SH-SY5Y (cell line): ENCODE results near the gene IFIT3.

Source experiments
- GATA2 ChIP-seq: IDR thresholded peaks from 2 replicates; pipeline ENCODE4 v1.6.1; 2011; ENCODE audit warnings: mild to moderate bottlenecking, low read depth, low read length
- GATA3 ChIP-seq: IDR thresholded peaks from 2 replicates; pipeline ENCODE4 v1.6.1; 2011; ENCODE audit warnings: low read depth, mild to moderate bottlenecking, low read length, moderate library complexity

DNA sequence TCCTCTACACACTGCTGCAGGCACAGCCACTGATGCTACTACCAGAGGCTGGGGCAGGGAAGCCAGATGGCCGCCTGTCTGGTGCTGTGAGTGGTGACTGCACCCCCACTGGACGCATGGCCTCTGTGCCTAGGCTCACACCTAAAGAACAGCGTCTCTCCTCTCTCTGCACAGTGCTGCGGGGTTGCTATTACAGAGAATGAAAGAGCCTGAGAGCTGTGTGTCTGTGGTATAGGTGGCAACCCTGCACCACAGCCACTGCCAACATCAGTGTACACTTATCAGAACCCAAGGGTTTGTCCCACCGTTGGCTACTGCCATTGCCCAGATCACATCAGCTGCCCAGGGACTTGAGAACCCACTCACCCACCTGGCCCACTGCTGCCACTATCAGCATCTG, 30.0 kb upstream of the IFIT3 start:
- no peak for TF ChIP-seq GATA2
- TF ChIP-seq GATA3 = no peak
